ENCODE measurements around the gene AKR1E2. TPM values are rescaled to one million over a fixed set of nuclear protein-coding genes. Genes with fewer than 3 reads are reported as not detected.
A peak's percentile ranks its signal among the peaks of the same experiment; 100 is the strongest.

Gene AKR1E2
- total and polyA plus RNA-seq, 9 of the 15 experiments (the other 6 are each of a cell fraction or from before 2014, with no cell fraction given) = 4.2 to 16.6 (median 9.8) TPM

GRCh38 chr10:4848356-4849041, 22.5 kb downstream of the AKR1E2 start (continued):
- no peak for TF ChIP-seq ZNF561 (CRISPR knock-in tag; conservative IDR thresholded peaks at IDR 0.05)
- TF ChIP-seq MTA1 (IDR thresholded peaks at IDR 0.05; ENCODE audit: borderline replicate concordance) = peak; percentile 71
- TF ChIP-seq POLR2G (IDR thresholded peaks at IDR 0.05; ENCODE audit: low read depth, low read length) = no peak
- no peak for TF ChIP-seq LARP7 (IDR thresholded peaks at IDR 0.05)
- peak; percentile 52 for TF ChIP-seq ELF1 (tag; IDR thresholded peaks at IDR 0.05)
- TF ChIP-seq JUN (IDR thresholded peaks at IDR 0.05; ENCODE audit: borderline replicate concordance, low read depth, low read length) = peak; percentile 90
- TF ChIP-seq JUN (CRISPR knock-in tag; IDR thresholded peaks at IDR 0.05; ENCODE audit: borderline replicate concordance) = peak; percentile 61; the same call in 1 of the 2 replicates
- peak in 1 of 2 experiments; percentile 66; a peak in 1 of 4 replicates for TF ChIP-seq ZNF639 (CRISPR knock-in tag; conservative IDR thresholded peaks at IDR 0.05 in 1 of 2, IDR thresholded peaks at IDR 0.05 in 1 of 2)
- no peak for TF ChIP-seq PBX2 (CRISPR knock-in tag; IDR thresholded peaks at IDR 0.05; ENCODE audit: low read depth)
- no peak for TF ChIP-seq PBX2 (tag; conservative IDR thresholded peaks at IDR 0.05; ENCODE audit: low read depth)
- TF ChIP-seq MCM7 (IDR thresholded peaks at IDR 0.05) = no peak
- peak; percentile 50; the same call in 1 of the 2 replicates for TF ChIP-seq L3MBTL2 (IDR thresholded peaks at IDR 0.05)
- no peak for TF ChIP-seq TSC22D4 (tag; IDR thresholded peaks at IDR 0.05)
- TF ChIP-seq SMARCB1 (IDR thresholded peaks at IDR 0.05; ENCODE audit: insufficient read length, low read depth) = no peak
- no peak for TF ChIP-seq ILF3 (IDR thresholded peaks at IDR 0.05; ENCODE audit: borderline replicate concordance)
- peak; percentile 59; the same call in 1 of the 2 replicates for TF ChIP-seq CEBPG (CRISPR knock-in tag; IDR thresholded peaks at IDR 0.05)
- TF ChIP-seq CEBPG (tag; conservative IDR thresholded peaks at IDR 0.05 in 1 of 2, IDR thresholded peaks at IDR 0.05 in 1 of 2) = no peak
- peak; percentile 78 for TF ChIP-seq FOXM1 (IDR thresholded peaks at IDR 0.05; ENCODE audit: low read depth)
- no peak for TF ChIP-seq FOXM1 (CRISPR knock-in tag; IDR thresholded peaks at IDR 0.05; ENCODE audit: low read depth)
- TF ChIP-seq ZSCAN29 (IDR thresholded peaks at IDR 0.05) = 0 out of 2 replicates have a peak, but pooled peaks have one; percentile 36
- TF ChIP-seq ZNF431 (CRISPR knock-in tag; IDR thresholded peaks at IDR 0.05) = no peak
- TF ChIP-seq ZNF707 (CRISPR knock-in tag; conservative IDR thresholded peaks at IDR 0.05) = no peak
- no peak for TF ChIP-seq ESRRB (CRISPR knock-in tag; IDR thresholded peaks at IDR 0.05; ENCODE audit: borderline replicate concordance)
